Glutamatergic neuron (in vitro differentiated cells): Measurements from ENCODE around the gene C5orf46. TPM values are rescaled to one million over a fixed set of nuclear protein-coding genes. Genes with fewer than 3 reads are reported as not detected.

Experiments used
- DNase-seq: peaks from one replicate; pipeline ENCODE4 v3.0.0; 2022
- H3K27ac Mint-ChIP-seq: one replicate; pipeline ENCODE4 v1.8.0; 2020; ENCODE audit warnings: mild to moderate bottlenecking, mixed read lengths, inconsistent platforms; ENCODE audit not compliant: unreplicated experiment
- H3K27me3 Mint-ChIP-seq: one replicate; pipeline ENCODE4 v1.8.0; 2020; ENCODE audit warnings: mild to moderate bottlenecking, moderate library complexity, mixed read lengths, inconsistent platforms; ENCODE audit not compliant: unreplicated experiment
- H3K36me3 Mint-ChIP-seq: one replicate; pipeline ENCODE4 v1.8.0; 2020; ENCODE audit warnings: mild to moderate bottlenecking, mixed read lengths, inconsistent platforms; ENCODE audit not compliant: unreplicated experiment
- H3K4me1 Mint-ChIP-seq: one replicate; pipeline ENCODE4 v1.8.0; 2020; ENCODE audit warnings: mild to moderate bottlenecking, low read depth, mixed read lengths, inconsistent platforms; ENCODE audit not compliant: unreplicated experiment
- H3K4me3 Mint-ChIP-seq: one replicate; pipeline ENCODE4 v1.8.0; 2020; ENCODE audit warnings: mild to moderate bottlenecking, mixed read lengths, inconsistent platforms; ENCODE audit not compliant: unreplicated experiment
- H3K9me3 Mint-ChIP-seq: one replicate; pipeline ENCODE4 v1.8.0; 2020; ENCODE audit warnings: mild to moderate bottlenecking, moderate library complexity, mixed read lengths, inconsistent platforms; ENCODE audit not compliant: unreplicated experiment
- CTCF ChIP-seq: fragments of 200-600 bp; sonication (generic); IDR thresholded peaks from one replicate; pipeline ENCODE4 v1.5.0; 2021; ENCODE audit not compliant: partially characterized antibody, unreplicated experiment
- total RNA-seq: library from RNA; stranded (reverse); fragmentation: NEBNext Ultra II Directional; extraction: Animal tissue kit (Norgen Biotek cat#: 25700); gene quantifications from one replicate; pipeline ENCODE4 v1.2.1, GENCODE V29; 2021; ENCODE audit not compliant: unreplicated experiment

C5orf46 gene
- total RNA-seq, 1 donor from 2014 or later = not detected

GRCh38 chr5:147857302-147858129, 48.8 kb downstream of the C5orf46 start:
- TF ChIP-seq CTCF = peak; percentile 93
- peaks cover 3% of the 10 kb centered on the region for H3K27me3 Mint-ChIP-seq
- no peak overlapping the region for H3K27ac Mint-ChIP-seq
- peak; percentile 71 for DNase-seq
- no peak overlapping the region for H3K4me3 Mint-ChIP-seq
- peaks cover 1% of the 10 kb centered on the region for H3K4me1 Mint-ChIP-seq
- no peaks in the 10 kb centered on the region for H3K36me3 Mint-ChIP-seq
- H3K9me3 Mint-ChIP-seq = no peaks in the 10 kb centered on the region

- no peak overlapping the region for H3K4me3 Mint-ChIP-seq
- no peaks in the 10 kb centered on the region for H3K36me3 Mint-ChIP-seq
- peaks cover 1% of the 10 kb centered on the region for H3K4me1 Mint-ChIP-seq
- TF ChIP-seq CTCF = no peak
- H3K9me3 Mint-ChIP-seq = no peaks in the 10 kb centered on the region
- H3K27me3 Mint-ChIP-seq = peaks cover 3% of the 10 kb centered on the region
- DNase-seq = no peak
- H3K27ac Mint-ChIP-seq = no peak overlapping the region
Observed at GRCh38 chr5:147856801-147857200, 49.5 kb downstream of the C5orf46 start.

GRCh38 chr5:147855774-147856069, 50.6 kb downstream of the C5orf46 start:
- H3K9me3 Mint-ChIP-seq = no peaks in the 10 kb centered on the region
- no peak overlapping the region for H3K27ac Mint-ChIP-seq
- H3K27me3 Mint-ChIP-seq = peaks cover 3% of the 10 kb centered on the region
- no peaks in the 10 kb centered on the region for H3K36me3 Mint-ChIP-seq
- no peak for TF ChIP-seq CTCF
- no peak overlapping the region for H3K4me3 Mint-ChIP-seq
- no peaks in the 10 kb centered on the region for H3K4me1 Mint-ChIP-seq
- no peak for DNase-seq

DNA sequence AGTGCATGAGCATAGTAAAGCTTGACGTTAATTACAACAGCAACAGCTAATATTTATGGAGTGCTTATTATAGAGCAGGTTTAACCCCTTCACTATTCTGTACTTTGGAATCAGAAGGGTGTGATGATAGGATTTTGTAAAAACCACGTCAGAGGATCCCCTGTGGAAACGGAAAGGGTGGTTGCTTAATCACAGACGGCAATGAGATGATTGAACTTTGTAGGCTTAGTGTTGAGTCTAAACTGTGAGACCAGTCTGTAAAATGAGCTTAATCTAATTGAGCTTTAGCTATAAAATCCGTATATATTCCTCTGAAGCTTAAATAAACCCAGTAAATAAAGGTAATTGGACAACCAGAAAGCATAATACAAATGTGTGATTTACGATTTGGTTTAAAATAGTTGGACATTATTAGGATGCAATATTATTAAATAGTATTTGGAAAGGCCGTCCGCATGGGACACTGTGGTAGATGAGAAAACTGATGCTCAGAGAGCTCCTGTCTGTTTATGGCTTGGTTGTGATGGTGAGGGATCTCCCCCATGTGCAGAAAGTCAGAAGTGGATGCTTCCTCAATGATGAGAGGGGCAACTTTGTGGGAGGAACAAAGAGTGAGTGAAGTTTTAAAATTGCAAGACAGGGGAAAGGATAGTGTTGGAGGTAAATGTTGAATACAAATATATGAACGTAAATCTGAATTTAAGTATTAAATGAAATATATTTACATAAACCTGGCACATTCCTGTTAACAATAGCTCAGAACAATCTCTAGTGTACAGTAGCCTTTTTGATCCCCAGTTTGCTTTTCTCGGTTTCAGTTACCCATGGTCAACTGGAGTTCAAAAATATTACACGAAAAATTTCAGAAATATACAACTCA, 51.2 kb downstream of the C5orf46 start:
- Mint-ChIP-seq H3K27me3 (peaks cover 2% of the 10 kb centered on the region), H3K4me3 (no peak overlapping the region), H3K4me1 (no peaks in the 10 kb centered on the region), H3K36me3 (no peaks in the 10 kb centered on the region), H3K27ac (no peak overlapping the region), H3K9me3 (no peaks in the 10 kb centered on the region)
- no peak for TF ChIP-seq CTCF
- no peak for DNase-seq

GRCh38 chr5:147854331-147854730, 52.0 kb downstream of the C5orf46 start:
- DNase-seq = no peak
- Mint-ChIP-seq H3K9me3 (no peaks in the 10 kb centered on the region), H3K4me3 (no peak overlapping the region), H3K4me1 (no peaks in the 10 kb centered on the region), H3K27me3 (peaks cover 2% of the 10 kb centered on the region), H3K36me3 (no peaks in the 10 kb centered on the region), H3K27ac (no peak overlapping the region)
- no peak for TF ChIP-seq CTCF
